Measurements from ENCODE around the gene TXNIP. TPM values are rescaled to one million over a fixed set of nuclear protein-coding genes. Genes with fewer than 3 reads are reported as not detected.

TXNIP gene
- total and polyA plus RNA-seq, 8 donors: 105 to 491 (median 255) TPM

GRCh38 chr1:145946477-145946986 lies 49.8 kb downstream of the TXNIP start:
- ATAC-seq (no peak), FAIRE-seq (no peak), DNase-seq (no peak)
- TF ChIP-seq CTCF (IDR thresholded peaks at IDR 0.05): no peak
- H3K27ac ChIP-seq: no peak overlapping the region
- H3K36me3 ChIP-seq: no peaks in the 10 kb centered on the region
- no peaks in the 10 kb centered on the region for H3K9me3 ChIP-seq
- no peak overlapping the region for H3K4me3 ChIP-seq
- intact Hi-C loops (cut with DNase I): no loop called here
- no peaks in the 10 kb centered on the region for H3K27me3 ChIP-seq
- H3K4me1 ChIP-seq: no peaks in the 10 kb centered on the region
- WGBS, 2 donors: 85 to 87% methylated on average over 4 of the region's 4 CpGs

- no peaks in the 10 kb centered on the region for H3K9me3 ChIP-seq
- no peaks in the 10 kb centered on the region for H3K27me3 ChIP-seq
- H3K36me3 ChIP-seq: no peaks in the 10 kb centered on the region
- intact Hi-C loops (cut with DNase I): no loop called here
- no peak for TF ChIP-seq CTCF (IDR thresholded peaks at IDR 0.05)
- no peak for FAIRE-seq
- no peak overlapping the region for H3K27ac ChIP-seq
- DNase-seq: no peak
- H3K4me3 ChIP-seq: no peak overlapping the region
- no peaks in the 10 kb centered on the region for H3K4me1 ChIP-seq
- 81 to 95% methylated on average over 3 of the region's 3 CpGs for WGBS, 2 donors
- no peak for ATAC-seq
Observed at GRCh38 chr1:145944532-145944931, 51.8 kb downstream of the TXNIP start.

GRCh38 chr1:145942871-145943270 lies 53.5 kb downstream of the TXNIP start:
- no peaks in the 10 kb centered on the region for H3K27me3 ChIP-seq
- no peaks in the 10 kb centered on the region for H3K9me3 ChIP-seq
- TF ChIP-seq CTCF (IDR thresholded peaks at IDR 0.05): no peak
- no peak overlapping the region for H3K4me3 ChIP-seq
- FAIRE-seq (no peak), ATAC-seq (no peak), DNase-seq (no peak)
- H3K36me3 ChIP-seq: no peaks in the 10 kb centered on the region
- intact Hi-C loops (cut with DNase I): no loop called here
- H3K4me1 ChIP-seq: no peaks in the 10 kb centered on the region
- 84 to 85% methylated on average over 6 of the region's 6 CpGs for WGBS, 2 donors
- no peak overlapping the region for H3K27ac ChIP-seq

Other genes with a start within 250 kb of the TXNIP start
- 1 to 10 TPM; 4.9 to 8.1 (median 5.9) TPM for gene RNF115, start 172.5 kb downstream of the TXNIP start, total RNA-seq
- 1 to 10 TPM; 5.1 to 8.0 TPM for gene RNF115, start 172.5 kb downstream of the TXNIP start, polyA plus RNA-seq
- gene POLR3C, start 172.4 kb downstream of the TXNIP start, total RNA-seq: 10 to 100 TPM; 11.9 to 16.2 (median 14.6) TPM
- 10 to 100 TPM in 1 of 2 donors, 1 to 10 TPM in 1; 7.6 to 13.9 TPM for gene POLR3C, start 172.4 kb downstream of the TXNIP start, polyA plus RNA-seq
- 1 to 10 TPM; 1.0 to 2.6 (median 1.7) TPM for gene NUDT17, start 150.9 kb downstream of the TXNIP start, total RNA-seq
- 1 to 10 TPM; 2.6 to 3.6 TPM for gene NUDT17, start 150.9 kb downstream of the TXNIP start, polyA plus RNA-seq
- gene PIAS3, start 137.5 kb downstream of the TXNIP start, total RNA-seq: 10 to 100 TPM in 2 of 6 donors, 1 to 10 TPM in 4; 8.9 to 16.4 (median 10.0) TPM
- gene PIAS3, start 137.5 kb downstream of the TXNIP start, polyA plus RNA-seq: 10 to 100 TPM; 21.9 to 26.7 TPM
- under 1 TPM; 0.04 to 0.50 (median 0.26) TPM for gene ANKRD35, start 110.7 kb downstream of the TXNIP start, total RNA-seq
- under 1 TPM; 0.59 to 0.68 TPM for gene ANKRD35, start 110.7 kb downstream of the TXNIP start, polyA plus RNA-seq
- gene ITGA10, start 86.5 kb downstream of the TXNIP start, total RNA-seq: 1 to 10 TPM in 3 of 6 donors, under 1 TPM in 3; 0.12 to 1.3 (median 0.82) TPM
- 1 to 10 TPM; 3.5 to 7.4 TPM for gene ITGA10, start 86.5 kb downstream of the TXNIP start, polyA plus RNA-seq
- 10 to 100 TPM; 11.0 to 15.5 (median 12.5) TPM for gene PEX11B, start 77.9 kb downstream of the TXNIP start, total RNA-seq
- gene PEX11B, start 77.9 kb downstream of the TXNIP start, polyA plus RNA-seq: 10 to 100 TPM; 10.7 to 21.9 TPM
- gene RBM8A, start 69.1 kb downstream of the TXNIP start, total RNA-seq: 10 to 100 TPM; 29.5 to 55.0 (median 49.1) TPM
- gene RBM8A, start 69.1 kb downstream of the TXNIP start, polyA plus RNA-seq: 10 to 100 TPM; 32.0 to 57.9 TPM
- gene LIX1L, start 38.6 kb downstream of the TXNIP start, total RNA-seq: 10 to 100 TPM in 1 of 6 donors, 1 to 10 TPM in 5; 3.3 to 10.3 (median 5.8) TPM
- gene LIX1L, start 38.6 kb downstream of the TXNIP start, polyA plus RNA-seq: 1 to 10 TPM; 2.9 to 6.8 TPM
- under 1 TPM; 0.04 to 0.28 (median 0.18) TPM for gene ANKRD34A, start 32.0 kb downstream of the TXNIP start, total RNA-seq
- gene ANKRD34A, start 32.0 kb downstream of the TXNIP start, polyA plus RNA-seq: under 1 TPM; 0.34 to 0.38 TPM
- 10 to 100 TPM in 1 of 6 donors, 1 to 10 TPM in 5; 3.9 to 10.8 (median 5.7) TPM for gene POLR3GL, start 31.9 kb downstream of the TXNIP start, total RNA-seq
- 10 to 100 TPM; 14.6 to 27.6 TPM for gene POLR3GL, start 31.9 kb downstream of the TXNIP start, polyA plus RNA-seq
- not detected for gene HJV, start 25.2 kb upstream of the TXNIP start, total RNA-seq
- under 1 TPM in 1 of 2 donors, not detected in 1; 0.07 TPM for gene HJV, start 25.2 kb upstream of the TXNIP start, polyA plus RNA-seq
- gene NBPF10, start 148.2 kb upstream of the TXNIP start, total RNA-seq: 1 to 10 TPM in 5 of 6 donors, under 1 TPM in 1; 0.86 to 3.0 (median 1.4) TPM
- under 1 TPM; 0.65 to 0.85 TPM for gene NBPF10, start 148.2 kb upstream of the TXNIP start, polyA plus RNA-seq
- 10 to 100 TPM; 12.6 to 30.9 (median 23.2) TPM for gene NOTCH2NLA, start 232.4 kb upstream of the TXNIP start, total RNA-seq
- 10 to 100 TPM in 1 of 2 donors, 1 to 10 TPM in 1; 7.2 to 17.0 TPM for gene NOTCH2NLA, start 232.4 kb upstream of the TXNIP start, polyA plus RNA-seq